Heart right ventricle (tissue), 16 donors: ENCODE data around the gene ANKRD40CL. TPM values are rescaled to one million over a fixed set of nuclear protein-coding genes. Genes with fewer than 3 reads are reported as not detected.

Experiments used
- ATAC-seq, 8 donors: fragments of 200-7000 bp; cut with Tn5 transposase; one replicate each; pipeline ENCODE4 v1.9.1; 2020; ENCODE audit warnings: mild to moderate bottlenecking in 8 of 8, moderate library complexity in 8 of 8, moderate number of reproducible peaks in 1 of 8
- DNase-seq, 2 donors: peaks; one replicate each; pipeline ENCODE4 v3.0.0-alpha.2; 2020
- H3K27ac ChIP-seq, 10 donors: fragments of 200-600 bp; sonication (generic) in 2 of 10; one replicate each; pipeline versions ENCODE4 v1.5.0 to v1.8.0; 2020 to 2022; ENCODE audit warnings: mild to moderate bottlenecking in 3 of 10
- H3K27me3 ChIP-seq, 7 donors: fragments of 200-600 bp; one replicate each; pipeline ENCODE4 v1.8.0; 2021 to 2022; ENCODE audit warnings: mild to moderate bottlenecking in 2 of 7
- H3K36me3 ChIP-seq, 9 donors: fragments of 200-600 bp; sonication (generic) in 1 of 9; one replicate each; pipeline versions ENCODE4 v1.5.0 to v1.8.0; 2020 to 2022; ENCODE audit warnings: mild to moderate bottlenecking in 2 of 9
- H3K4me1 ChIP-seq, 9 donors: fragments of 200-600 bp; sonication (generic) in 1 of 9; one replicate each; pipeline versions ENCODE4 v1.5.0 to v1.8.0; 2020 to 2022; ENCODE audit warnings: mild to moderate bottlenecking in 4 of 9
- H3K4me3 ChIP-seq, 10 donors: fragments of 200-600 bp; sonication (generic) in 2 of 10; one replicate each; pipeline versions ENCODE4 v1.5.0 to v1.8.0; 2020 to 2022; ENCODE audit warnings: mild to moderate bottlenecking in 7 of 10, moderate library complexity in 2 of 10
- H3K9me3 ChIP-seq, 11 donors: fragments of 200-600 bp in 10 of 11; sonication (generic) in 2 of 11; one replicate each; pipeline versions ENCODE4 v1.5.0 to v1.8.0; 2013 to 2022; ENCODE audit warnings: mild to moderate bottlenecking in 2 of 11, control low read depth in 1 of 11, moderate library complexity in 1 of 11
- WGBS, 2 donors: extraction: QIAGEN DNeasy Blood & Tissue Kit; methylation state at CpG; one replicate each; pipeline ENCODE4 v1.1.7; 2013; ENCODE audit warnings: inconsistent platforms in 1 of 2; 5-methylcytosine and 5-hydroxymethylcytosine counted together
- intact Hi-C, 10 donors: fragments of 100-400 bp; cut with DNase I; formaldehyde crosslinking; loops; one replicate each; pipeline versions ENCODE4 v1.11.1 to v1.14.2; 2022
- microRNA-seq, 2 donors: library from miRNA; unstranded; fragments of <30 nt; microRNA quantifications; one replicate each; pipeline ENCODE4 v1.2.0, GENCODE V29; 2021
- polyA plus RNA-seq, 2 donors: library from polyadenylated mRNA; stranded (reverse); fragments of 200-250 nt; gene quantifications; one replicate each; pipeline ENCODE4 v1.2.3, GENCODE V29; 2013
- total RNA-seq, 10 donors: library from RNA; stranded (reverse); fragmentation: NEBNext Ultra II Directional in 3 of 10; extraction: Animal tissue kit (Norgen Biotek cat#: 25700) in 3 of 10; gene quantifications; one replicate each; pipeline versions ENCODE4 v1.2.1 to v1.2.4, GENCODE V29; 2021 to 2023
- TF ChIP-seq, protein P1 (sequence below), 9 donors: fragments of 200-600 bp; sonication (generic) in 2 of 9; IDR thresholded peaks; one replicate each; pipeline versions ENCODE4 v1.5.0 to v1.8.0; 2021 to 2022; ENCODE audit warnings: antibody characterized with exemption in 9 of 9, mild to moderate bottlenecking in 5 of 9, moderate library complexity in 1 of 9
- donor health status: Arrhythmogenic right ventricular cardiomyopathy.
- donor health status: ischemic (EF 13 %, LVEDD 7.1; RV severe dilation, severe dysfunction).
- donor health status: healthy with polysubstance abuse.
- donor health status: DM: no; HTN: yes; CAD: no.
- donor health status: DM: no; HTN: no; CAD: no.
- donor health status: ischemic (EF 25% LVEDD 6.9; RV normal size, moderate dysfunction).
- donor health status: ischemic (EF 25% LVEDD 5.7; RV mildly dilated, moderate dysfunction).
- donor health status: healthy.
- donor health status: DM: yes; HTN: yes; CAD: no.
- donor health status: Ischemic cardiomyopathy.
- donor health status: ischemic (EF 35%, LVEDD 5.7; RV mildly dilated, moderate dysfunction).
- donor health status: nonischemic (EF 11% LVEDD 7.7; RV severe dilation, severe dysfunction).
- donor health status: DM: yes; HTN: yes; CAD: no.
- donor health status: PGD.
- donor health status: ischemic (EF 29% LVEDD 5.4; RV normal size, mild dysfunction).
- donor health status: nonischemic (EF 23%, LVEDD 6.1; RV moderate dilation, normal function).

ANKRD40CL gene
- total and polyA plus RNA-seq, 12 donors, result not detected

GRCh38 chr17:50715471-50715870 is 51.8 kb downstream of the ANKRD40CL start:
- TF ChIP-seq, protein P1, sequence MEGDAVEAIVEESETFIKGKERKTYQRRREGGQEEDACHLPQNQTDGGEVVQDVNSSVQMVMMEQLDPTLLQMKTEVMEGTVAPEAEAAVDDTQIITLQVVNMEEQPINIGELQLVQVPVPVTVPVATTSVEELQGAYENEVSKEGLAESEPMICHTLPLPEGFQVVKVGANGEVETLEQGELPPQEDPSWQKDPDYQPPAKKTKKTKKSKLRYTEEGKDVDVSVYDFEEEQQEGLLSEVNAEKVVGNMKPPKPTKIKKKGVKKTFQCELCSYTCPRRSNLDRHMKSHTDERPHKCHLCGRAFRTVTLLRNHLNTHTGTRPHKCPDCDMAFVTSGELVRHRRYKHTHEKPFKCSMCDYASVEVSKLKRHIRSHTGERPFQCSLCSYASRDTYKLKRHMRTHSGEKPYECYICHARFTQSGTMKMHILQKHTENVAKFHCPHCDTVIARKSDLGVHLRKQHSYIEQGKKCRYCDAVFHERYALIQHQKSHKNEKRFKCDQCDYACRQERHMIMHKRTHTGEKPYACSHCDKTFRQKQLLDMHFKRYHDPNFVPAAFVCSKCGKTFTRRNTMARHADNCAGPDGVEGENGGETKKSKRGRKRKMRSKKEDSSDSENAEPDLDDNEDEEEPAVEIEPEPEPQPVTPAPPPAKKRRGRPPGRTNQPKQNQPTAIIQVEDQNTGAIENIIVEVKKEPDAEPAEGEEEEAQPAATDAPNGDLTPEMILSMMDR (IDR thresholded peaks at IDR 0.05), result no peak
- H3K9me3 ChIP-seq, result no peaks in the 10 kb centered on the region
- no peaks in the 10 kb centered on the region for H3K36me3 ChIP-seq
- no peak for ATAC-seq
- no peak overlapping the region for H3K27ac ChIP-seq
- 82 to 90% methylated on average over 3 of the region's 3 CpGs for WGBS, 2 donors
- no peaks in the 10 kb centered on the region for H3K27me3 ChIP-seq
- H3K4me1 ChIP-seq, result peaks cover 0 to 19% (median 4%) of the 10 kb centered on the region in 9 donors
- H3K4me3 ChIP-seq, result no peak overlapping the region
- DNase-seq, result no peak
- intact Hi-C loops, result no loop called here

- no peak for ATAC-seq
- WGBS, 2 donors, result 77 to 79% methylated on average over 9 of the region's 9 CpGs
- H3K4me1 ChIP-seq, result peaks cover 8 to 36% (median 18%) of the 10 kb centered on the region in 9 donors
- no peaks in the 10 kb centered on the region for H3K27me3 ChIP-seq
- no peak overlapping the region for H3K4me3 ChIP-seq
- H3K27ac ChIP-seq, result no peak overlapping the region
- no peaks in the 10 kb centered on the region for H3K9me3 ChIP-seq
- no peak for DNase-seq
- no peaks in the 10 kb centered on the region for H3K36me3 ChIP-seq
- intact Hi-C loops, result no loop called here
- TF ChIP-seq, protein P1 (IDR thresholded peaks at IDR 0.05), result no peak
Measured at GRCh38 chr17:50712641-50713040, 54.7 kb downstream of the ANKRD40CL start.

Small RNA genes lying within 50 kb of the gene (microRNA-seq; reads per million reads assigned to microRNA genes)
- gene MIR8059, result 0 reads per million in 2 donors

Other genes with a start within 250 kb of the ANKRD40CL start
- 10 to 100 TPM in 5 of 10 donors, 1 to 10 TPM in 5; 5.2 to 21.5 (median 10.1) TPM for gene EPN3, start 234.8 kb downstream of the ANKRD40CL start, total RNA-seq
- 10 to 100 TPM in 1 of 2 donors, 1 to 10 TPM in 1; 3.0 to 18.9 TPM for gene EPN3, start 234.8 kb downstream of the ANKRD40CL start, polyA plus RNA-seq
- gene SPATA20, start 220.3 kb downstream of the ANKRD40CL start, total RNA-seq, result 10 to 100 TPM; 18.5 to 80.6 (median 63.3) TPM
- 10 to 100 TPM; 12.6 to 88.4 TPM for gene SPATA20, start 220.3 kb downstream of the ANKRD40CL start, polyA plus RNA-seq
- under 1 TPM; 0.14 to 0.46 (median 0.27) TPM for gene CACNA1G, start 206.8 kb downstream of the ANKRD40CL start, total RNA-seq
- gene CACNA1G, start 206.8 kb downstream of the ANKRD40CL start, polyA plus RNA-seq, result under 1 TPM; 0.04 to 0.22 TPM
- 1 to 10 TPM in 6 of 10 donors, under 1 TPM in 3, not detected in 1; 0.23 to 5.7 (median 1.1) TPM for gene ABCC3, start 132.6 kb downstream of the ANKRD40CL start, total RNA-seq
- gene ABCC3, start 132.6 kb downstream of the ANKRD40CL start, polyA plus RNA-seq, result 1 to 10 TPM in 1 of 2 donors, under 1 TPM in 1; 0.41 to 2.0 TPM
- 10 to 100 TPM; 39.0 to 56.8 (median 43.6) TPM for gene ANKRD40, start 59.6 kb downstream of the ANKRD40CL start, total RNA-seq
- 10 to 100 TPM; 18.2 to 20.6 TPM for gene ANKRD40, start 59.6 kb downstream of the ANKRD40CL start, polyA plus RNA-seq
- 10 to 100 TPM; 35.7 to 63.9 (median 46.8) TPM for gene LUC7L3, start 47.9 kb downstream of the ANKRD40CL start, total RNA-seq
- 100 to 1,000 TPM in 1 of 2 donors, 10 to 100 TPM in 1; 33.7 to 188 TPM for gene LUC7L3, start 47.9 kb downstream of the ANKRD40CL start, polyA plus RNA-seq
- gene WFIKKN2, start 68.1 kb upstream of the ANKRD40CL start, total RNA-seq, result 1 to 10 TPM in 2 of 10 donors, under 1 TPM in 8; 0.22 to 1.7 (median 0.54) TPM
- gene WFIKKN2, start 68.1 kb upstream of the ANKRD40CL start, polyA plus RNA-seq, result under 1 TPM; 0.10 to 0.51 TPM
- gene TOB1, start 98.8 kb upstream of the ANKRD40CL start, total RNA-seq, result 100 to 1,000 TPM in 6 of 10 donors, 10 to 100 TPM in 4; 54.7 to 134 (median 106) TPM
- 10 to 100 TPM; 15.6 to 31.7 TPM for gene TOB1, start 98.8 kb upstream of the ANKRD40CL start, polyA plus RNA-seq